ENCODE results near the gene ACAA2. TPM values are rescaled to one million over a fixed set of nuclear protein-coding genes. Genes with fewer than 3 reads are reported as not detected.
A peak's percentile ranks its signal among the peaks of the same experiment; 100 is the strongest.

The ACAA2 gene
- total and polyA plus RNA-seq, 10 of the 15 experiments (the other 5 are each of a cell fraction or from before 2014, with no cell fraction given): 43.1 to 134 (median 64.6) TPM

DNA sequence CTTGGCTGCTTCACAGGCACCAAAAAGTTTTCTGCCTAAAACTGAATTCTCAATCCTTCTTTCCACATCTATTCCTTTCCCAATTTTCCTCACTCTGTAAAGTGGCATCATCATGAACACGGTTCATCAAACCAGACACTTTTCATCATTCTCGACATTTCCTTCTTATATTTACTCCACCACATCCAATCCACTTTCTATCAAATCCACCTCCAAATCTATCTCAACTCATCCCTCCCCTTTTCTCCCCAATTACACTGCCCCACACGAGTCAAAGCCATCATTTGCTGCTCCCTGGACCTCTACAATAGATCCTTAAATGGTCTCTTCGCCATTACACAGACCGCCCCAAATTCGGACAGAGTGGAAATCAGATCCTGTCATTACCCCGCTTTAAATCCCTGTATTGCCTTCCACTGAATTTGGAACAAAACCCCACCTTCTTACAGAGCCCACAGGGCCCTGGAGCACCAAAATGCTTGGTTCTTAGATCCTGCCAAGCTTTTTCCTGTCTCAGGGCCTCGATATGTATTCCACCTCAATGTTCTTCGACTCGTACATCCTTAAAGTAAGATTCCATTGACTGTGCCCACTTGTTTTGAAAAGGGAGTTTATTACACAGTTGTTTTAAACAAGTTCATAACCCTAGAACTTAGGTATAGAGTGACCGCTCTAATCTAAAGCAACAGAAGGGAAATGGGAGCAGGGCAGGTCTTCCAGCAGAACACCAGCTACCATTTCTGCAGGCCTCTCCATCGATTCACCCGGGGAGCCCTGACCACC is 856 bp downstream of the ACAA2 start (continued):
- TF ChIP-seq, protein P1, sequence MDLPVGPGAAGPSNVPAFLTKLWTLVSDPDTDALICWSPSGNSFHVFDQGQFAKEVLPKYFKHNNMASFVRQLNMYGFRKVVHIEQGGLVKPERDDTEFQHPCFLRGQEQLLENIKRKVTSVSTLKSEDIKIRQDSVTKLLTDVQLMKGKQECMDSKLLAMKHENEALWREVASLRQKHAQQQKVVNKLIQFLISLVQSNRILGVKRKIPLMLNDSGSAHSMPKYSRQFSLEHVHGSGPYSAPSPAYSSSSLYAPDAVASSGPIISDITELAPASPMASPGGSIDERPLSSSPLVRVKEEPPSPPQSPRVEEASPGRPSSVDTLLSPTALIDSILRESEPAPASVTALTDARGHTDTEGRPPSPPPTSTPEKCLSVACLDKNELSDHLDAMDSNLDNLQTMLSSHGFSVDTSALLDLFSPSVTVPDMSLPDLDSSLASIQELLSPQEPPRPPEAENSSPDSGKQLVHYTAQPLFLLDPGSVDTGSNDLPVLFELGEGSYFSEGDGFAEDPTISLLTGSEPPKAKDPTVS (IDR thresholded peaks at IDR 0.05; ENCODE audit: low read depth, low read length): no peak

- Histone ChIP-seq H3K27ac (ENCODE audit: control insufficient read depth, insufficient read depth) (no peak overlapping the region), H3K79me2 (ENCODE audit: control insufficient read depth, insufficient read depth, low read length) (peaks cover 23% of the 10 kb centered on the region), H3K36me3 (ENCODE audit: control insufficient read depth in 2 of 2, insufficient read depth in 2 of 2, low read length in 1 of 2) (no peaks in the 10 kb centered on the region), H3K4me2 (ENCODE audit: control insufficient read depth, insufficient read depth) (peak overlapping the region; percentile 45), H4K20me1 (ENCODE audit: control insufficient read depth, insufficient read depth) (no peaks in the 10 kb centered on the region), H3K9me3 (replicated peaks; ENCODE audit: control insufficient read depth, insufficient read depth, low read length) (peaks cover 3% of the 10 kb centered on the region; the same call in 2 of the 3 replicates), H3K4me3 (no peak overlapping the region), H2AFZ (ENCODE audit: control insufficient read depth, low read depth, low read length) (no peak overlapping the region), H3K9ac (ENCODE audit: control insufficient read depth, insufficient read depth, low read length) (no peak overlapping the region), H3K4me1 (ENCODE audit: control insufficient read depth, insufficient read depth, low read length) (no peaks in the 10 kb centered on the region), H3K27me3 (replicated peaks in 1 of 2; ENCODE audit: control insufficient read depth in 2 of 2, insufficient read depth in 2 of 2, low read length in 1 of 2) (no peaks in the 10 kb centered on the region)
- BruUV-seq (replicated peaks): no TSS peak
- SMC1A ChIA-PET (ENCODE audit: uncharacterized antibody, unreplicated experiment): interaction anchor here (0.8 to 1.6 kb wide), 9 partner anchors 9 to 301 kb away, joined by 3 to 5 read pairs (median 4); no protein-coding TSS in a partner anchor
- FAIRE-seq (no peak), ATAC-seq (no peak), DNase-seq (ENCODE audit: low read depth, low spot score) (no peak)
- RAD21 ChIA-PET (ENCODE audit: unreplicated experiment): interaction anchor here (0.8 to 1.6 kb wide), 2 partner anchors 45 to 300 kb away, joined by 3 to 5 read pairs; no protein-coding TSS in a partner anchor
- 65% methylated on average over 7 of the region's 7 CpGs for WGBS (ENCODE audit: insufficient coverage, insufficient replicate concordance, low lambda C conversion rate, missing lambda C conversion rate)
- TF ChIP-seq NR2C2 (IDR thresholded peaks at IDR 0.05; ENCODE audit: borderline replicate concordance, control insufficient read depth, insufficient read length, low read depth): no peak
- TF ChIP-seq SREBF1 (IDR thresholded peaks at IDR 0.05; ENCODE audit: low read length): no peak
- TF ChIP-seq, protein P2, sequence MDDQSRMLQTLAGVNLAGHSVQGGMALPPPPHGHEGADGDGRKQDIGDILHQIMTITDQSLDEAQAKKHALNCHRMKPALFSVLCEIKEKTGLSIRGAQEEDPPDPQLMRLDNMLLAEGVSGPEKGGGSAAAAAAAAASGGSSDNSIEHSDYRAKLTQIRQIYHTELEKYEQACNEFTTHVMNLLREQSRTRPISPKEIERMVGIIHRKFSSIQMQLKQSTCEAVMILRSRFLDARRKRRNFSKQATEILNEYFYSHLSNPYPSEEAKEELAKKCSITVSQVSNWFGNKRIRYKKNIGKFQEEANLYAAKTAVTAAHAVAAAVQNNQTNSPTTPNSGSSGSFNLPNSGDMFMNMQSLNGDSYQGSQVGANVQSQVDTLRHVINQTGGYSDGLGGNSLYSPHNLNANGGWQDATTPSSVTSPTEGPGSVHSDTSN (IDR thresholded peaks at IDR 0.05; ENCODE audit: insufficient replicate concordance, low read depth, low read length): no peak
- no peak for TF ChIP-seq RCOR1 (conservative IDR thresholded peaks at IDR 0.05; ENCODE audit: low read depth, low read length)
- TF ChIP-seq NFYB (IDR thresholded peaks at IDR 0.05; ENCODE audit: insufficient read depth, low read depth, low read length): no peak
- TF ChIP-seq CTCF (IDR thresholded peaks at IDR 0.05 in 2 of 3, conservative IDR thresholded peaks at IDR 0.05 in 1 of 3; ENCODE audit: control insufficient read depth in 2 of 3, extremely low read depth in 1 of 3, insufficient read depth in 1 of 3, low read depth in 3 of 3, low read length in 3 of 3): no peak
- CTCF ChIA-PET: interaction anchor here (0.8 to 1.9 kb wide), 4 partner anchors 22 to 546 kb away, joined by 3 to 11 read pairs (median 3); no protein-coding TSS in a partner anchor
- intact Hi-C loops (cut with micrococcal nuclease; ENCODE audit: unreplicated experiment): no loop called here
- POLR2A ChIA-PET: interaction anchor here (1.2 kb wide), 1 partner anchor 8 kb away, joined by 3 read pairs; no protein-coding TSS in a partner anchor
- in situ Hi-C loops (cut with MboI): no loop called here
These were observed 2.0 kb downstream of the ACAA2 start for GRCh38 chr18:49811151-49811938.
